Transverse colon (tissue), 4 donors: ENCODE results near the gene TMEM117.

Experiments used
- EP300 ChIP-seq: sonication (generic); formaldehyde crosslinking; IDR thresholded peaks from one replicate; pipeline ENCODE4 v1.6.1; 2017; ENCODE audit warnings: antibody characterized with exemption, low read depth
- POLR2A ChIP-seq: fragments of 450-650 bp; IDR thresholded peaks from one replicate; pipeline ENCODE4 v1.6.1; 2016; ENCODE audit warnings: antibody characterized with exemption, mild to moderate bottlenecking, moderate library complexity
- POLR2AphosphoS5 ChIP-seq, 3 donors: sonication (generic); formaldehyde crosslinking; IDR thresholded peaks; one replicate each; pipeline ENCODE4 v1.6.1; 2016; ENCODE audit warnings: antibody characterized with exemption in 3 of 3
- TF ChIP-seq, protein P1 (sequence below), 5 experiments: fragments of 200-600 bp in 3 of 5; fragments of 450-650 bp in 2 of 5; sonication (generic) in 3 of 5; IDR thresholded peaks; 1 replicate in 2 of 5; 2 replicates in 3 of 5; pipeline ENCODE4 v1.5.1; 2016 to 2017; ENCODE audit warnings: antibody characterized with exemption in 5 of 5, inconsistent platforms in 3 of 5, mild to moderate bottlenecking in 2 of 5, moderate library complexity in 1 of 5

GRCh38 chr12:43812926-43813325 is 23.0 kb upstream of the TMEM117 start:
- TF ChIP-seq, protein P1, sequence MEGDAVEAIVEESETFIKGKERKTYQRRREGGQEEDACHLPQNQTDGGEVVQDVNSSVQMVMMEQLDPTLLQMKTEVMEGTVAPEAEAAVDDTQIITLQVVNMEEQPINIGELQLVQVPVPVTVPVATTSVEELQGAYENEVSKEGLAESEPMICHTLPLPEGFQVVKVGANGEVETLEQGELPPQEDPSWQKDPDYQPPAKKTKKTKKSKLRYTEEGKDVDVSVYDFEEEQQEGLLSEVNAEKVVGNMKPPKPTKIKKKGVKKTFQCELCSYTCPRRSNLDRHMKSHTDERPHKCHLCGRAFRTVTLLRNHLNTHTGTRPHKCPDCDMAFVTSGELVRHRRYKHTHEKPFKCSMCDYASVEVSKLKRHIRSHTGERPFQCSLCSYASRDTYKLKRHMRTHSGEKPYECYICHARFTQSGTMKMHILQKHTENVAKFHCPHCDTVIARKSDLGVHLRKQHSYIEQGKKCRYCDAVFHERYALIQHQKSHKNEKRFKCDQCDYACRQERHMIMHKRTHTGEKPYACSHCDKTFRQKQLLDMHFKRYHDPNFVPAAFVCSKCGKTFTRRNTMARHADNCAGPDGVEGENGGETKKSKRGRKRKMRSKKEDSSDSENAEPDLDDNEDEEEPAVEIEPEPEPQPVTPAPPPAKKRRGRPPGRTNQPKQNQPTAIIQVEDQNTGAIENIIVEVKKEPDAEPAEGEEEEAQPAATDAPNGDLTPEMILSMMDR (IDR thresholded peaks at IDR 0.05) = no peak
- TF ChIP-seq POLR2A (no peak), POLR2AphosphoS5 (IDR thresholded peaks at IDR 0.05) (no peak), EP300 (no peak)
